HG03469 (cell line): ENCODE results near the gene PLEKHN1.

Experiments used
- ATAC-seq: cut with Tn5 transposase; IDR thresholded peaks from one replicate; pipeline ENCODE4 v1.9.1; 2021; ENCODE audit warnings: mild to moderate bottlenecking, moderate library complexity, moderate number of reproducible peaks; ENCODE audit not compliant: unreplicated experiment

The PLEKHN1 gene

DNA sequence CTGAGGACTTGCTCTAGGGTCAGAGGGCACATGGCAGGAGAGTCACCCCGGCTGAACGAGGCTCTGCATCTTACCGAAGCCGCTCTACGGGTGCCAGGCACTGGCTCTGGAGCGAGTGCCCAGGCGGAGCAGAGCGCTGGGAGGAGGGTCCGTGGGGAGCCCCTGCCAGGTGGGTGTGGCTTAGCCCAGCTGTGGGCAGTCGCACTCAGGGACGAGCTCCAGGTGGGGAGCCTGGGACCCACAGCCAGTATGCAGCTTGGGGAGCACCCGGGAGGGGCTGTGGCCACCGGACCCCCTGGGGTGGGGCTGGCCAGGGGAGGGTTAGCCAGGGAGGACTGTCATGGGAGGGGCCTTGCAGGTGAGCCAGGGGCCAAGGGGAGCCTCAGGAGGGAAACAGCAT lies 57.4 kb downstream of the PLEKHN1 start:
- no peak for ATAC-seq

GRCh38 chr1:1024149-1024770 lies 58.0 kb downstream of the PLEKHN1 start:
- ATAC-seq: no peak

DNA sequence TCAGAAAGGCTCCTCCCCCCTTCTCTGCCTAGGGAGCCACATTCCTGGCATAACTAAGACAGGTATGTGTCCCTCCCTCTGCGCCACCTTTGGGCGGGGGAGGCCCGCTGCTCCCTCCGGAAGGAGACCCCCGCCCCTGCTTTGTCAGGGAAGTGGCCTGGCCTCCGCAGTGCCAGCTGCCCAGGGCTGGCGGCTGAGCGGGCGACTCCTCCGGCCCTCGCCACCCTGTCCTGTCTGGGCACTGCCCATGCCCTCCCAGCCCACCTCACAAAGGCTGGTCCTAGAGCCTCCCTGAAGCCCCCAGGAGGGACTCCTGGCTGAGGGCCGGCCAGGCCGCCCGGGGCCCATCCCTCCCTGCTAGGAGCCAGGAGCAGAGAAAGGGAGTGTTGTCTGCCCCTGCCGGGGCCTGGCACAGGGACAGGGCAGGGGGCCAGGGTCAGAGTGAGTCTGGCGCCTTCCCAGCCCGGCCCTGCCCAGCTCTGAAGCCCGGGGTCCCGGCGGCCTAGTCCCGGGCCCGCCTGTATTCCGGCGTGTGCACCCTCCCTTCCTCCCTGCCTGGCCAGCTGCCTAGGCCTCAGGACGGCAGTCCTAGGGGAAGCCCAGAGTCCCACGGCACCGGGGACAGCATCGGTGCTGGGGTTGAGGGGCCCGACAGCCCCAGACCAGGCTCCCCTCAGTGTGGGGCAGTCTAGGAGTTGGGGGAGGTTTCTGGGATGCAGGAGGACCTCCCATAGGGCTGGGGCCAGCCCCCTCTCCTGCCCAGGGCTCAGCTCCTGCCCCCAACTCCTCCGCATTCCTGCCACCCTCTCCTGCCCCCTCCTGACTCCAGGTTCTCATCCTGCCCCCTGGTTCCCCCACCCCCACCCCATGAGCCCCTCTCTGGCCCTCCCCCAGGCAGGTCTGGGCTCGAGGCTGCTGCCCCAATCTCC lies 58.8 kb downstream of the PLEKHN1 start:
- ATAC-seq: no peak
